Endothelial cell of umbilical vein (primary cell): ENCODE results near the gene UBE3D.

Experiments used
- FOS ChIP-seq: IDR thresholded peaks from 2 replicates; pipeline ENCODE4 v1.6.1; 2011; ENCODE audit warnings: mild to moderate bottlenecking, low read length, moderate library complexity, borderline replicate concordance; ENCODE audit not compliant: insufficient read depth
- JUN ChIP-seq: IDR thresholded peaks from 2 replicates; pipeline ENCODE4 v1.6.1; 2011; ENCODE audit warnings: borderline replicate concordance, low read depth; ENCODE audit not compliant: insufficient read length, insufficient read depth
- POLR2A ChIP-seq: IDR thresholded peaks from 2 replicates; pipeline ENCODE4 v1.6.1; 2012; ENCODE audit warnings: low read depth, mild to moderate bottlenecking, control low read depth, low read length
- POLR2AphosphoS5 ChIP-seq: IDR thresholded peaks from 2 replicates; pipeline ENCODE4 v1.6.1; 2012; ENCODE audit warnings: low read depth, mild to moderate bottlenecking, control low read depth, low read length, moderate library complexity; ENCODE audit not compliant: insufficient read depth
- TF ChIP-seq, protein P1 (sequence below), 2 donors: IDR thresholded peaks; 1 replicate in 1 of 2; 2 replicates in 1 of 2; pipeline ENCODE4 v1.5.1; 2011; ENCODE audit warnings: low read length in 2 of 2, mild to moderate bottlenecking in 2 of 2, moderate library complexity in 2 of 2, control low read depth in 1 of 2, inconsistent platforms in 1 of 2, low read depth in 1 of 2; ENCODE audit not compliant: insufficient read depth in 1 of 2; ENCODE audit errors: extremely low read depth in 1 of 2

- TF ChIP-seq, protein P1, sequence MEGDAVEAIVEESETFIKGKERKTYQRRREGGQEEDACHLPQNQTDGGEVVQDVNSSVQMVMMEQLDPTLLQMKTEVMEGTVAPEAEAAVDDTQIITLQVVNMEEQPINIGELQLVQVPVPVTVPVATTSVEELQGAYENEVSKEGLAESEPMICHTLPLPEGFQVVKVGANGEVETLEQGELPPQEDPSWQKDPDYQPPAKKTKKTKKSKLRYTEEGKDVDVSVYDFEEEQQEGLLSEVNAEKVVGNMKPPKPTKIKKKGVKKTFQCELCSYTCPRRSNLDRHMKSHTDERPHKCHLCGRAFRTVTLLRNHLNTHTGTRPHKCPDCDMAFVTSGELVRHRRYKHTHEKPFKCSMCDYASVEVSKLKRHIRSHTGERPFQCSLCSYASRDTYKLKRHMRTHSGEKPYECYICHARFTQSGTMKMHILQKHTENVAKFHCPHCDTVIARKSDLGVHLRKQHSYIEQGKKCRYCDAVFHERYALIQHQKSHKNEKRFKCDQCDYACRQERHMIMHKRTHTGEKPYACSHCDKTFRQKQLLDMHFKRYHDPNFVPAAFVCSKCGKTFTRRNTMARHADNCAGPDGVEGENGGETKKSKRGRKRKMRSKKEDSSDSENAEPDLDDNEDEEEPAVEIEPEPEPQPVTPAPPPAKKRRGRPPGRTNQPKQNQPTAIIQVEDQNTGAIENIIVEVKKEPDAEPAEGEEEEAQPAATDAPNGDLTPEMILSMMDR (IDR thresholded peaks at IDR 0.05; ENCODE audit: extremely low read depth in 1 of 2, insufficient read depth in 1 of 2, low read depth in 1 of 2, low read length in 2 of 2), result no peak
- no peak for TF ChIP-seq POLR2AphosphoS5
- TF ChIP-seq JUN, result no peak
- no peak for TF ChIP-seq POLR2A
- TF ChIP-seq FOS, result no peak
These were observed 31.1 kb upstream of the UBE3D start for GRCh38 chr6:83096791-83097190.
